ENCODE results near the gene LHFPL2.

Gene LHFPL2

GRCh38 chr5:78541086-78541654, 107.4 kb downstream of the LHFPL2 start:
- no peak for TF ChIP-seq GATA2 (IDR thresholded peaks at IDR 0.05; ENCODE audit: low read depth, low read length)
- TF ChIP-seq GATA3 (IDR thresholded peaks at IDR 0.05; ENCODE audit: low read depth, low read length) = no peak

DNA sequence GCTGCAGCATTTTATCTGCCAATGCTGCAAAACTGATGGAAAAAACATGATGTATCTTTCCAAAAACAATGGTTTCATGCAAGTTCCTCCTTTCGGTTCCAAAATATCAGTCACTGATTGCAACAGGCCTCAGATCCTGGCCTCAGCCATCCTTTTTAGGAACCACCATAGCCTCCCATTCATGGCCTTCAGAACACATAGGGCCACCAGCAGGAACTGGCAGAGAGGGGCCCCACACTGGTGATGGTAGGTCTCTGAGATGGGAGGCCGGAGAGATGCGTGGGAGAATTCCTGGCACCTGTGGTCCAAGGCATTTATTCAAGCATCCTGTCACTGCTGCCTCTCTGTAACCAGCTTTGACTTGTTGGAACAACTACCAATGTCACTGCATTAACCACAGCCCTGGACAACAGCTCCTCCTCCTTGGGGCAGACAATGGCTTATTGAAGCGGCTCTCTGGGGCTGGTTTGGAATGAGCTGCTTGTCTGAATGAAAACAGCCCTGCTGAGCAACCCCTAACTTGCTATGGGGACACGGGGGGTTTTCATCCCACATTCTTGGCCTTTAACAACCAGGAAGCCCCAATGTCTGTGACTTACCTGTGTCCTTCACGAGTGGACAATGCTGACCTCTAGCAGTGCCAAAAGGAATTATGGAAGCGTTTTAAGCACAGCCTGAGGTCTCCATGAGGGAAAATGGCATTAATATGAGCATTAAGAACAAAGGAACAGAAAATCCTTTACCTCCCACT, 108.1 kb downstream of the LHFPL2 start:
- no peak for TF ChIP-seq GATA2 (IDR thresholded peaks at IDR 0.05; ENCODE audit: low read depth, low read length)
- TF ChIP-seq GATA3 (IDR thresholded peaks at IDR 0.05; ENCODE audit: low read depth, low read length) = no peak

- TF ChIP-seq GATA3 (IDR thresholded peaks at IDR 0.05; ENCODE audit: low read depth, low read length) (no peak), GATA2 (IDR thresholded peaks at IDR 0.05; ENCODE audit: low read depth, low read length) (no peak)
Measured at GRCh38 chr5:78538240-78538850, 110.2 kb downstream of the LHFPL2 start.

GRCh38 chr5:78537821-78538220, 110.8 kb downstream of the LHFPL2 start:
- TF ChIP-seq GATA2 (IDR thresholded peaks at IDR 0.05; ENCODE audit: low read depth, low read length) = no peak
- no peak for TF ChIP-seq GATA3 (IDR thresholded peaks at IDR 0.05; ENCODE audit: low read depth, low read length)

DNA sequence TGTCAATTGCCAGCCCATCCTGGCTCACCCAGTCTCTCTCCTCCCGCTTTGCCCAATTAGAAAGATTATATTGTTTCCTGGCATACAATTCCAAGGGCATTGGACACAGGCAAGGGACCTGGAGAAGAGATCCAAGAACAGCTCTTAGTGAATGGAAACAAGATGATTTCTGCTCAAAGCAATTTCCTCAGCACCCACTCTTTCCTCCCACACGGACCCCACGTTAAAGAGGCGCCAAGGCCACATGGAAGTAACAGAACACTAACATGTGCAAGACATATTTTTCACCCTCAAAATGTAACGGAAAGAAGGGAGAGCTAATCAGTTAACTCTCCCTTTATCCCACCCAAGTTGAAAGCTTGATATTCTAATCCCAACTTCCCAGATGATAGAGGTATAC, 111.2 kb downstream of the LHFPL2 start:
- TF ChIP-seq GATA2 (IDR thresholded peaks at IDR 0.05; ENCODE audit: low read depth, low read length) = no peak
- TF ChIP-seq GATA3 (IDR thresholded peaks at IDR 0.05; ENCODE audit: low read depth, low read length) = no peak

DNA sequence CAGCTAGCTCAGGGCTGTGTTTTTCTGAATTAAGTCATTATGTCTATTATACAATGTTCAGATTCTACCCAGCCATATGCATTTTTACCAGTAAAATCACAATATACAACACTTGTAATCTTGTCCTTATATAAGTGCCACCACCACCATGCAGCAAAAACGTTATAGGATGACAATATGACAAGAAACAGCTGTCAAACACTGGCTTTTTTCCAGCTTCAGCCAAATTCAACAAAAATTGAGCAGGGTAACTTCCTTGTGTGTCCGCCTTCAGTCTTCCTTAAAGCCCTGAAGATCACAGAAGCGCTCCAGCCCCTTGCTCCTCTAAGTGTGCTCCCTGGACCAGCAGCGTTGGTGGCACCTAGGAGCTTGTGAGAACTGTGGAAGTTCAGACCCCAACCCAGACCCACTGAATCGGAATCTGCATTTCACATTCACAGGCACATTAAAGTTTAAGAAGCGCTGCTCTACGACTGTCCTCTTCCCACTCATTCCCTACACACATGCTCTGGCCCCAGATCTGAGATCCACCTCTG, 111.8 kb downstream of the LHFPL2 start:
- TF ChIP-seq GATA2 (IDR thresholded peaks at IDR 0.05; ENCODE audit: low read depth, low read length) (no peak), GATA3 (IDR thresholded peaks at IDR 0.05; ENCODE audit: low read depth, low read length) (no peak)

DNA sequence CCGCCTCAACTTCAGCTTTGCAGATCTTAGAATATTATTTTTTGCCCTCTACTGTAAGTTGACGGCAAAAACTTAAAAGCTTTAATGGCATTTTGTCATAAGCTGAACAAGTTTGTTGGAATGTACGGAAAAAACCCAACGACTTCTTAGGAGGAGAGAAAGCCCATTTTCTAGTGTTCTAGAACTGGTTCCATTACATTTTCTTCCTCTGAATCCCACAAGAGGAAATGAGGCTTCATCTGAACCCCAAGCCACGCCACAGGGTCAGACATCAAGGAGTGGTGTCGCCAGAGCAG, 113.7 kb downstream of the LHFPL2 start:
- TF ChIP-seq GATA2 (IDR thresholded peaks at IDR 0.05; ENCODE audit: low read depth, low read length) (no peak), GATA3 (IDR thresholded peaks at IDR 0.05; ENCODE audit: low read depth, low read length) (no peak)

- TF ChIP-seq GATA3 (IDR thresholded peaks at IDR 0.05; ENCODE audit: low read depth, low read length) (no peak), GATA2 (IDR thresholded peaks at IDR 0.05; ENCODE audit: low read depth, low read length) (no peak)
Measured at GRCh38 chr5:78534148-78534904, 114.2 kb downstream of the LHFPL2 start.

- no peak for TF ChIP-seq GATA3 (IDR thresholded peaks at IDR 0.05; ENCODE audit: low read depth, low read length)
- TF ChIP-seq GATA2 (IDR thresholded peaks at IDR 0.05; ENCODE audit: low read depth, low read length) = no peak
Measured at GRCh38 chr5:78533356-78533755, 115.2 kb downstream of the LHFPL2 start.

GRCh38 chr5:78530342-78531096, 118.1 kb downstream of the LHFPL2 start:
- TF ChIP-seq GATA2 (IDR thresholded peaks at IDR 0.05; ENCODE audit: low read depth, low read length) (no peak), GATA3 (IDR thresholded peaks at IDR 0.05; ENCODE audit: low read depth, low read length) (no peak)

DNA sequence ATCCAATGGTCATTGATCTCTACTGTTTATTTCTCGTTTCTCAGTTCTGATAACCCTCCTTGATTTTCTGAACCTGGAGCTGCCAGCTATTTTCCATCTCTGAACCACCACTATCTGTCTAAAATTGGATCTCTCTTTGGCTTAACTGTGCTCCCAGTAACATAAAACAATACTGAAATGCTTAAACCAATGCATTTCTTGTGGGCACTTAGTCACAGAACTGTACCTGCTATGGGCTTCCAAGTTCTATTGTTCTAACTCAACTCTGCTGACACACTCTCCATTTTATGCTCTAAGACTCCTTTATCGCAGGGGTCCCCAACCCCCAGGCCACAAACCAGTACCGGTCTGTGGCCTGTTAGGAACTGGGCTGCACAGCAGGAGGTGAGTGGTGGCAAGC, 120.6 kb downstream of the LHFPL2 start:
- TF ChIP-seq GATA2 (IDR thresholded peaks at IDR 0.05; ENCODE audit: low read depth, low read length) (no peak), GATA3 (IDR thresholded peaks at IDR 0.05; ENCODE audit: low read depth, low read length) (no peak)

GRCh38 chr5:78527054-78527859, 121.3 kb downstream of the LHFPL2 start:
- TF ChIP-seq GATA2 (IDR thresholded peaks at IDR 0.05; ENCODE audit: low read depth, low read length) (no peak), GATA3 (IDR thresholded peaks at IDR 0.05; ENCODE audit: low read depth, low read length) (no peak)

GRCh38 chr5:78526049-78526525, 122.5 kb downstream of the LHFPL2 start:
- TF ChIP-seq GATA2 (IDR thresholded peaks at IDR 0.05; ENCODE audit: low read depth, low read length) (no peak), GATA3 (IDR thresholded peaks at IDR 0.05; ENCODE audit: low read depth, low read length) (no peak)

Data from SH-SY5Y (cell line).